HG03521 (cell line): Measurements from ENCODE around the gene CPNE9.

Experiments
- ATAC-seq: cut with Tn5 transposase; IDR thresholded peaks from one replicate; pipeline ENCODE4 v1.9.1; 2021; ENCODE audit warnings: mild to moderate bottlenecking, moderate library complexity; ENCODE audit not compliant: unreplicated experiment

Gene CPNE9

GRCh38 chr3:9776896-9777693, 73.5 kb downstream of the CPNE9 start:
- ATAC-seq: no peak

GRCh38 chr3:9777694-9778021, 74.0 kb downstream of the CPNE9 start:
- no peak for ATAC-seq

GRCh38 chr3:9778143-9779074, 74.8 kb downstream of the CPNE9 start:
- ATAC-seq: no peak

- ATAC-seq: no peak
Measured at GRCh38 chr3:9779075-9779593, 75.5 kb downstream of the CPNE9 start.
